Activated naive CD4-positive, alpha-beta T cell treated with Interleukin-2 at 50 U/mL for 16 hours (primary cell): ENCODE results near the gene LRRC7.
"Not testable (repeated sequence)": the region's sequence is repeated elsewhere in the genome, so short reads cannot be mapped to it uniquely, and the experiment has no call there.

ENCODE experiments used
- DNase-seq: peaks from one replicate; pipeline ENCODE4 v3.0.0-alpha.2; 2020

Gene LRRC7

GRCh38 chr1:69987881-69988280 lies 420.2 kb downstream of the LRRC7 start:
- no peak for DNase-seq

- no peak for DNase-seq
Measured at GRCh38 chr1:69991644-69992043, 423.9 kb downstream of the LRRC7 start.

- DNase-seq: no peak
Measured at GRCh38 chr1:69992594-69992993, 424.9 kb downstream of the LRRC7 start.

- no peak for DNase-seq
Measured at GRCh38 chr1:69993810-69994209, 426.1 kb downstream of the LRRC7 start.

GRCh38 chr1:69994241-69994640 lies 426.5 kb downstream of the LRRC7 start:
- no peak for DNase-seq

- no peak for DNase-seq
Measured at GRCh38 chr1:69998847-69999246, 431.1 kb downstream of the LRRC7 start.

GRCh38 chr1:70003211-70003908 lies 435.6 kb downstream of the LRRC7 start:
- DNase-seq: no peak

GRCh38 chr1:70005386-70006034 lies 437.8 kb downstream of the LRRC7 start:
- DNase-seq: no peak

- no peak for DNase-seq
Measured at GRCh38 chr1:70008660-70009059, 440.9 kb downstream of the LRRC7 start.

- no peak for DNase-seq
Measured at GRCh38 chr1:70017770-70018169, 450.0 kb downstream of the LRRC7 start.

GRCh38 chr1:70024272-70024671 lies 456.6 kb downstream of the LRRC7 start:
- DNase-seq: no peak

- no peak for DNase-seq
Measured at GRCh38 chr1:70025052-70025451, 457.3 kb downstream of the LRRC7 start.

GRCh38 chr1:70025846-70026245 lies 458.1 kb downstream of the LRRC7 start:
- no peak for DNase-seq

GRCh38 chr1:70033266-70033873 lies 465.6 kb downstream of the LRRC7 start:
- no peak for DNase-seq

GRCh38 chr1:70033936-70034335 lies 466.2 kb downstream of the LRRC7 start:
- DNase-seq: no peak

- DNase-seq: no peak
Measured at GRCh38 chr1:70034403-70034802, 466.7 kb downstream of the LRRC7 start.

GRCh38 chr1:70038025-70038424 lies 470.3 kb downstream of the LRRC7 start:
- no peak for DNase-seq

- no peak for DNase-seq
Measured at GRCh38 chr1:70039485-70039884, 471.8 kb downstream of the LRRC7 start.

- DNase-seq: no peak
Measured at GRCh38 chr1:70041317-70042045, 473.8 kb downstream of the LRRC7 start.

- DNase-seq: no peak
Measured at GRCh38 chr1:70042090-70042731, 474.5 kb downstream of the LRRC7 start.

- DNase-seq: no peak
Measured at GRCh38 chr1:70043804-70044203, 476.1 kb downstream of the LRRC7 start.

- DNase-seq: no peak
Measured at GRCh38 chr1:70044832-70045231, 477.1 kb downstream of the LRRC7 start.

- DNase-seq: not testable (repeated sequence)
Measured at GRCh38 chr1:70045581-70045980, 477.9 kb downstream of the LRRC7 start.
